Stomach (tissue), 4 donors: ENCODE results near the gene NOCT.

ENCODE experiments used
- POLR2A ChIP-seq, 4 donors: fragments of 450-650 bp; IDR thresholded peaks; one replicate each; pipeline ENCODE4 v1.6.1; 2016; ENCODE audit warnings: antibody characterized with exemption in 4 of 4, control low read depth in 2 of 4, mild to moderate bottlenecking in 1 of 4, moderate library complexity in 1 of 4
- TF ChIP-seq, protein P1 (sequence below), 7 experiments: fragments of 450-650 bp in 4 of 7; fragments of 200-600 bp in 3 of 7; sonication (generic) in 3 of 7; IDR thresholded peaks; one replicate each; pipeline ENCODE4 v1.5.1; 2016 to 2019; ENCODE audit warnings: antibody characterized with exemption in 7 of 7, control low read depth in 2 of 7, mild to moderate bottlenecking in 1 of 7

DNA sequence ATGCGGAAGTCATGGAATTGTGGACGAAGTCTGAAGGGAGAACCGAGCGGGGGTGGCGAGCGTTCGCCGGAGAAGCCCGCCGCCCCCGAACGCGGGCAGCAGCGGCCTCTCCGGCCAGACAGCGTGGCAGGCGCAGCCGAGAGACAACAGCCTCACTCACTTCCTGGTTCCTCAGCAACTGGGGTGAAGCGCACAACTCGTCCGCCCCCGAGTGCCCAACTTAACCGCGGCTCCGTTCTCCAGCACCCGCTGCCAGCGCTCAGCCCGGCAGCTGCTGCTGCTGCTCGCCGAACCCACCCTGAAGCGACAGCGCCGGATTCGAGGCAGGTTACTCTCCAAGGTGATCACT is 68.0 kb downstream of the NOCT start:
- TF ChIP-seq, protein P1, sequence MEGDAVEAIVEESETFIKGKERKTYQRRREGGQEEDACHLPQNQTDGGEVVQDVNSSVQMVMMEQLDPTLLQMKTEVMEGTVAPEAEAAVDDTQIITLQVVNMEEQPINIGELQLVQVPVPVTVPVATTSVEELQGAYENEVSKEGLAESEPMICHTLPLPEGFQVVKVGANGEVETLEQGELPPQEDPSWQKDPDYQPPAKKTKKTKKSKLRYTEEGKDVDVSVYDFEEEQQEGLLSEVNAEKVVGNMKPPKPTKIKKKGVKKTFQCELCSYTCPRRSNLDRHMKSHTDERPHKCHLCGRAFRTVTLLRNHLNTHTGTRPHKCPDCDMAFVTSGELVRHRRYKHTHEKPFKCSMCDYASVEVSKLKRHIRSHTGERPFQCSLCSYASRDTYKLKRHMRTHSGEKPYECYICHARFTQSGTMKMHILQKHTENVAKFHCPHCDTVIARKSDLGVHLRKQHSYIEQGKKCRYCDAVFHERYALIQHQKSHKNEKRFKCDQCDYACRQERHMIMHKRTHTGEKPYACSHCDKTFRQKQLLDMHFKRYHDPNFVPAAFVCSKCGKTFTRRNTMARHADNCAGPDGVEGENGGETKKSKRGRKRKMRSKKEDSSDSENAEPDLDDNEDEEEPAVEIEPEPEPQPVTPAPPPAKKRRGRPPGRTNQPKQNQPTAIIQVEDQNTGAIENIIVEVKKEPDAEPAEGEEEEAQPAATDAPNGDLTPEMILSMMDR (IDR thresholded peaks at IDR 0.05) = no peak
- TF ChIP-seq POLR2A (IDR thresholded peaks at IDR 0.05) = no peak
